SK-N-SH (cell line): ENCODE results near the gene MMP23B.
A peak's percentile ranks its signal among the peaks of the same experiment; 100 is the strongest.

ENCODE experiments used
- MEF2A ChIP-seq: IDR thresholded peaks from 2 replicates; pipeline ENCODE4 v1.4.0; 2012; ENCODE audit warnings: low read depth, borderline replicate concordance
- NRF1 ChIP-seq: IDR thresholded peaks from 2 replicates; pipeline ENCODE4 v1.6.1; 2012; ENCODE audit warnings: low read depth, mild to moderate bottlenecking, low read length
- RCOR1 ChIP-seq: fragments of 150-350 bp; IDR thresholded peaks from 2 replicates; pipeline ENCODE4 v1.6.1; 2017; ENCODE audit warnings: antibody characterized with exemption, low read length
- TAF1 ChIP-seq: IDR thresholded peaks from 2 replicates; pipeline ENCODE4 v1.6.1; 2012; ENCODE audit warnings: low read depth, mild to moderate bottlenecking, low read length, moderate library complexity, borderline replicate concordance
- TF ChIP-seq, protein P1 (sequence below): fragments of 200-600 bp; sonication (generic); IDR thresholded peaks from 2 replicates; pipeline ENCODE4 v1.6.1; 2017; ENCODE audit warnings: antibody characterized with exemption, mild to moderate bottlenecking, moderate library complexity
- TF ChIP-seq, protein P2 (sequence below): IDR thresholded peaks from 2 replicates; pipeline ENCODE4 v1.6.1; 2012; ENCODE audit warnings: mild to moderate bottlenecking, low read depth, low read length, moderate library complexity
- TF ChIP-seq, protein P3 (sequence below): IDR thresholded peaks from 2 replicates; pipeline ENCODE4 v1.4.0; 2012; ENCODE audit warnings: low read depth
- TF ChIP-seq, protein P4 (sequence below): IDR thresholded peaks from 2 replicates; pipeline ENCODE4 v1.4.0; 2012; ENCODE audit warnings: low read depth, borderline replicate concordance

DNA sequence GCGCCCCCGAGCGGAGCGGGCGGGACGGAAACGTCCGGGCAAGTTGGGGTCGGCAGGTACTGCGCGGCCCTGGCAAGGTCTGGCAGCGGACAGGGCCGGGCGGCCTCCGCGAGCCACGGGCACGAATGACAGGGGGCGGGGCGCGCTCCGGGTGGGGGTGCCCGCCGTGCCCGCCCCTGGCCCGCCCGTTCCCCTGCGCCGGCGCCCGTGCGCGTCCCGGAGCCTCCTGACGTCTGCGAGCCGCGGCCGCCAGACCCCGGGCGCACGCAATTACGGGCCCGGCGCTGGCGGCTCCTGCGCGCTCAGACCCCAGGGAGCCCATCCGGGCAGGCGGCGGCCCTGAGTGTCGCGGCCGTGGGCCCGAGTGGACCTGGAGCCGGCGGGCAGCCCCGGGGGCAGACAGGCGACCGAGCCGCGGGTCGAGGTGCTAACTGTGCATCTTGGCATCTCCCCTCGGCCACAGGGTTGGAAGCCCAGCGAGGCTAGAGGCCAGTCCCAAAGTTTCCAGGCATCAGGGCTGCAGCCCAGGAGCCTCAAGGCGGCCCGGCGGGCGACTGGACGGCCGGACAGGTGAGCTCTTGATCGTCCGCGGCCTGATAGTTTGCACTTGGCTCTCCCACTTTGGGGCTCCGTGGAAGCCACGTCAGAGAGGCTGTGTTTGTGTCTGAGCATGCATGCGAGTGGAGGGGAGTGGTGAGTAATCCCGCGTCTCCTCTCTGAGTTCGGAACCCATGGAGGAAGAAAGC, 15.8 kb upstream of the MMP23B start:
- TF ChIP-seq, protein P1, sequence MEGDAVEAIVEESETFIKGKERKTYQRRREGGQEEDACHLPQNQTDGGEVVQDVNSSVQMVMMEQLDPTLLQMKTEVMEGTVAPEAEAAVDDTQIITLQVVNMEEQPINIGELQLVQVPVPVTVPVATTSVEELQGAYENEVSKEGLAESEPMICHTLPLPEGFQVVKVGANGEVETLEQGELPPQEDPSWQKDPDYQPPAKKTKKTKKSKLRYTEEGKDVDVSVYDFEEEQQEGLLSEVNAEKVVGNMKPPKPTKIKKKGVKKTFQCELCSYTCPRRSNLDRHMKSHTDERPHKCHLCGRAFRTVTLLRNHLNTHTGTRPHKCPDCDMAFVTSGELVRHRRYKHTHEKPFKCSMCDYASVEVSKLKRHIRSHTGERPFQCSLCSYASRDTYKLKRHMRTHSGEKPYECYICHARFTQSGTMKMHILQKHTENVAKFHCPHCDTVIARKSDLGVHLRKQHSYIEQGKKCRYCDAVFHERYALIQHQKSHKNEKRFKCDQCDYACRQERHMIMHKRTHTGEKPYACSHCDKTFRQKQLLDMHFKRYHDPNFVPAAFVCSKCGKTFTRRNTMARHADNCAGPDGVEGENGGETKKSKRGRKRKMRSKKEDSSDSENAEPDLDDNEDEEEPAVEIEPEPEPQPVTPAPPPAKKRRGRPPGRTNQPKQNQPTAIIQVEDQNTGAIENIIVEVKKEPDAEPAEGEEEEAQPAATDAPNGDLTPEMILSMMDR: no peak
- TF ChIP-seq TAF1: no peak
- no peak for TF ChIP-seq RCOR1
- no peak for TF ChIP-seq MEF2A
- TF ChIP-seq, protein P2, sequence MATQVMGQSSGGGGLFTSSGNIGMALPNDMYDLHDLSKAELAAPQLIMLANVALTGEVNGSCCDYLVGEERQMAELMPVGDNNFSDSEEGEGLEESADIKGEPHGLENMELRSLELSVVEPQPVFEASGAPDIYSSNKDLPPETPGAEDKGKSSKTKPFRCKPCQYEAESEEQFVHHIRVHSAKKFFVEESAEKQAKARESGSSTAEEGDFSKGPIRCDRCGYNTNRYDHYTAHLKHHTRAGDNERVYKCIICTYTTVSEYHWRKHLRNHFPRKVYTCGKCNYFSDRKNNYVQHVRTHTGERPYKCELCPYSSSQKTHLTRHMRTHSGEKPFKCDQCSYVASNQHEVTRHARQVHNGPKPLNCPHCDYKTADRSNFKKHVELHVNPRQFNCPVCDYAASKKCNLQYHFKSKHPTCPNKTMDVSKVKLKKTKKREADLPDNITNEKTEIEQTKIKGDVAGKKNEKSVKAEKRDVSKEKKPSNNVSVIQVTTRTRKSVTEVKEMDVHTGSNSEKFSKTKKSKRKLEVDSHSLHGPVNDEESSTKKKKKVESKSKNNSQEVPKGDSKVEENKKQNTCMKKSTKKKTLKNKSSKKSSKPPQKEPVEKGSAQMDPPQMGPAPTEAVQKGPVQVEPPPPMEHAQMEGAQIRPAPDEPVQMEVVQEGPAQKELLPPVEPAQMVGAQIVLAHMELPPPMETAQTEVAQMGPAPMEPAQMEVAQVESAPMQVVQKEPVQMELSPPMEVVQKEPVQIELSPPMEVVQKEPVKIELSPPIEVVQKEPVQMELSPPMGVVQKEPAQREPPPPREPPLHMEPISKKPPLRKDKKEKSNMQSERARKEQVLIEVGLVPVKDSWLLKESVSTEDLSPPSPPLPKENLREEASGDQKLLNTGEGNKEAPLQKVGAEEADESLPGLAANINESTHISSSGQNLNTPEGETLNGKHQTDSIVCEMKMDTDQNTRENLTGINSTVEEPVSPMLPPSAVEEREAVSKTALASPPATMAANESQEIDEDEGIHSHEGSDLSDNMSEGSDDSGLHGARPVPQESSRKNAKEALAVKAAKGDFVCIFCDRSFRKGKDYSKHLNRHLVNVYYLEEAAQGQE: no peak
- TF ChIP-seq, protein P3, sequence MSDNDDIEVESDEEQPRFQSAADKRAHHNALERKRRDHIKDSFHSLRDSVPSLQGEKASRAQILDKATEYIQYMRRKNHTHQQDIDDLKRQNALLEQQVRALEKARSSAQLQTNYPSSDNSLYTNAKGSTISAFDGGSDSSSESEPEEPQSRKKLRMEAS: no peak
- TF ChIP-seq, protein P4, sequence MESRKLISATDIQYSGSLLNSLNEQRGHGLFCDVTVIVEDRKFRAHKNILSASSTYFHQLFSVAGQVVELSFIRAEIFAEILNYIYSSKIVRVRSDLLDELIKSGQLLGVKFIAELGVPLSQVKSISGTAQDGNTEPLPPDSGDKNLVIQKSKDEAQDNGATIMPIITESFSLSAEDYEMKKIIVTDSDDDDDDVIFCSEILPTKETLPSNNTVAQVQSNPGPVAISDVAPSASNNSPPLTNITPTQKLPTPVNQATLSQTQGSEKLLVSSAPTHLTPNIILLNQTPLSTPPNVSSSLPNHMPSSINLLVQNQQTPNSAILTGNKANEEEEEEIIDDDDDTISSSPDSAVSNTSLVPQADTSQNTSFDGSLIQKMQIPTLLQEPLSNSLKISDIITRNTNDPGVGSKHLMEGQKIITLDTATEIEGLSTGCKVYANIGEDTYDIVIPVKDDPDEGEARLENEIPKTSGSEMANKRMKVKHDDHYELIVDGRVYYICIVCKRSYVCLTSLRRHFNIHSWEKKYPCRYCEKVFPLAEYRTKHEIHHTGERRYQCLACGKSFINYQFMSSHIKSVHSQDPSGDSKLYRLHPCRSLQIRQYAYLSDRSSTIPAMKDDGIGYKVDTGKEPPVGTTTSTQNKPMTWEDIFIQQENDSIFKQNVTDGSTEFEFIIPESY: no peak
- TF ChIP-seq NRF1: peak; percentile 39
